Activated T-cell treated with anti-CD3 and anti-CD28 coated beads, Interleukin-2, amount 50 U/mL, for 1 hour (primary cell): Measurements from ENCODE around the gene ADK.

Experiments
- DNase-seq: peaks from one replicate; pipeline ENCODE4 v3.0.0-alpha.2; 2020

The ADK gene

DNA sequence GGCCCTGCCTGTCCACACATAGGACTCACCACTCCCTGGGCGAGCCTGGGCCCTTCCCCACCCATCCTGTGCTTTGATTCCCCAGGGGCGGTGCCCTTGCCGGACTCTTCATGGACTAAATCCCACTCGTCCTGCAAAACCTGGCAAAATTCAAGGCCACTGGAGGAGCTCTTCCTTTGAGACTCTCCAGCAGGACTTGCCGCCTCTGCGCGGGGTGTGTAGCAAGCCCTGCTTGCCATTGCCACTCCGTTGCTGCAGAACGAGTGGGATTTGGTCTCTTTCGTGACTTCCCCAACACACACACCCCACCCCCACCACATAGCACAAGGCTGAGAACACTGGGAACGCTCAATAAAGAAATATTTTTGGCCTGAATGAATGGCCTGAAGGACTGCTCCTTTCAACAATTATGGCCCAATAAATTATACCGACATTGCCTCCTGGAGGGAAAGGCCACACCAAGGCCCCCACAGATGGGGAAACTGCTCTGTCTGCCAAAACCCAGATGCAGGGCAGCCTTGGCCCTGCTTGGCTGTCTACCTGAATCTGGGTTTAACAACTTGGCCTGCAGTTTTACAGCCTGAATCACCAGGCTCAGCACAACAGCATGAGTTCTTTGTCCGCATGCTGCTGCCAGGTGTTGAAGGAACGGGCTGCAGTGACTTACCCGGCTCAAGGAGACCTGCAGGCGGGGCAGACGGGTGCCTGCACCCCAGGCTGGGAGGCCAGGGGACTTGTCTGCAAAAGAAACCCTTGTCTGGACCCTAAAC is 602.6 kb downstream of the ADK start:
- no peak for DNase-seq

DNA sequence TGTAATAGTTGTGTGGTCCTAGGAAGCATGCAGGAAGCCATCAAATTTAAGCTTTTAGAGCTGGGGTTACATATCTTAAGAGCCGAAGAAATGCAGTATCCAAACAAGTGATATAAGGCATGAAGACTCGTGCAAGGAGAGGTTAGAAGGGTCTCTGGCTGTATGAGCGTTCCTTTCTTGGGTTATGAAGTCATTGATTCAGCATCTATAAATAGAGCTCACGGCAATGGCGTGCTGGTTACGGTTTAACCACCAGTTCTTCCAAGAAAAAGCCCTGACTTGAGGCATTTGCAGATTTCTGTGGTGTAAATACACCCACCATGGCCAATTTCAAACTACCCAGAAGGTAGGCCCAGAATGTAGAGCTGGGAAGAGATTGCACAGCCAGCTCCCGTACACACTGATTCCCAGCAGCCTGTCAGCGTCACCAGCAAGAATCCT is 603.4 kb downstream of the ADK start:
- DNase-seq = no peak

DNA sequence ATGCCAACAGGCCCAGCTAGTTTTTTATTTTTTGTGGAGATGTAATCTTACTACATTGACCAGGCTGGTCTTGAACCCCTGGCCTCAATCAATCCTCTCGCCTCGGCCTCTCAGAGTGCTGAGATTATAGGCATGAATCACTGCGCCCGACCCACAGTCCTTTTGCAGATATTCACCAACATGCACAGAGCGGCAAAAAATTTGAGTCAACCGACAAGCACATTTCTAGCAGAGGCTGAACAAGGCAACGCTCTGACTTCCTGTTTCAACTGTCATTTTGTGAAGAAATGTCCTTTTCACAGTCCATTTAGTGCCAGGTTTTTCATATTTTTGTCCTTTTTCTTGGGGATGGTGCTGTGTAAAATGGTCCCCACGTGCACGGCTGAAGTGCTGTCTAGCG is 604.3 kb downstream of the ADK start:
- DNase-seq = no peak
